Prostate gland (tissue), 2 donors: Measurements from ENCODE around the gene TNFRSF12A. TPM values are rescaled to one million over a fixed set of nuclear protein-coding genes. Genes with fewer than 3 reads are reported as not detected.

ENCODE experiments used
- DNase-seq: peaks from one replicate; pipeline ENCODE4 v3.0.0-alpha.2; 2019; ENCODE audit warnings: low spot score
- H3K27ac ChIP-seq, 2 donors: fragments of 200-600 bp; sonication (generic); 2 replicates each; pipeline ENCODE4 v1.5.1; 2017 to 2019
- H3K27me3 ChIP-seq: fragments of 200-600 bp; sonication (generic); replicated peaks from 2 replicates; pipeline ENCODE4 v1.5.1; 2019; ENCODE audit not compliant: insufficient read depth
- H3K36me3 ChIP-seq, 2 donors: fragments of 200-600 bp; sonication (generic); 1 replicate in 1 of 2; 2 replicates in 1 of 2; pipeline versions ENCODE4 v1.5.1 to v1.8.1; 2017 to 2019
- H3K4me1 ChIP-seq: fragments of 200-600 bp; sonication (generic); replicated peaks from 2 replicates; pipeline ENCODE4 v1.5.1; 2019
- H3K4me3 ChIP-seq, 2 donors: fragments of 200-600 bp; sonication (generic); 2 replicates each; pipeline ENCODE4 v1.5.1; 2017 to 2019
- H3K9me3 ChIP-seq: fragments of 200-600 bp; sonication (generic); 2 replicates; pipeline ENCODE4 v1.5.1; 2017
- CTCF ChIP-seq, 4 experiments: fragments of 200-600 bp in 2 of 4; fragments of 450-650 bp in 2 of 4; sonication (generic) in 2 of 4; IDR thresholded peaks; 1 replicate in 3 of 4; 2 replicates in 1 of 4; pipeline ENCODE4 v1.5.1; 2016 to 2019; ENCODE audit warnings: antibody characterized with exemption in 4 of 4, mild to moderate bottlenecking in 2 of 4, moderate library complexity in 2 of 4
- POLR2A ChIP-seq: fragments of 450-650 bp; IDR thresholded peaks from one replicate; pipeline ENCODE4 v1.6.1; 2016; ENCODE audit warnings: antibody characterized with exemption, mild to moderate bottlenecking
- POLR2AphosphoS5 ChIP-seq: sonication (generic); formaldehyde crosslinking; IDR thresholded peaks from one replicate; pipeline ENCODE4 v1.6.1; 2017; ENCODE audit warnings: antibody characterized with exemption
- WGBS: methylation state at CpG from one replicate; pipeline ENCODE4 v1.1.5; 2018; 5-methylcytosine and 5-hydroxymethylcytosine counted together
- intact Hi-C: fragments of 100-400 bp; cut with DNase I; formaldehyde crosslinking; loops from one replicate; pipeline ENCODE4 v1.14.2; 2022
- total RNA-seq, 2 donors: library from RNA; depleted of rRNA; stranded (reverse); fragments of >200 nt; gene quantifications; one replicate each; pipeline ENCODE4 v1.1.0, GENCODE V29; 2016

TNFRSF12A gene
- total RNA-seq, 2 donors from 2014 or later, result 57.4 to 59.0 TPM

GRCh38 chr16:2973093-2973492 is 47.1 kb upstream of the TNFRSF12A start:
- intact Hi-C loops, result no loop called here
- H3K27ac ChIP-seq, result peak overlapping the region; percentile 54
- no peaks in the 10 kb centered on the region for H3K36me3 ChIP-seq
- H3K27me3 ChIP-seq, result no peaks in the 10 kb centered on the region
- TF ChIP-seq POLR2AphosphoS5, result peak; percentile 69
- TF ChIP-seq CTCF (IDR thresholded peaks at IDR 0.05), result no peak
- WGBS, result 27% methylated on average over 5 of the region's 5 CpGs
- H3K9me3 ChIP-seq, result no peaks in the 10 kb centered on the region
- H3K4me1 ChIP-seq, result peaks cover 37% of the 10 kb centered on the region
- DNase-seq, result peak; percentile 70
- no peak overlapping the region for H3K4me3 ChIP-seq

- Histone ChIP-seq H3K4me3 (no peak overlapping the region), H3K36me3 (no peaks in the 10 kb centered on the region), H3K27ac (peak overlapping the region; percentile 54), H3K9me3 (no peaks in the 10 kb centered on the region), H3K4me1 (peaks cover 37% of the 10 kb centered on the region), H3K27me3 (no peaks in the 10 kb centered on the region)
- intact Hi-C loops, result no loop called here
- 44% methylated on average over 14 of the region's 17 CpGs for WGBS
- DNase-seq, result no peak
- no peak for TF ChIP-seq POLR2A
- no peak for TF ChIP-seq POLR2AphosphoS5
- no peak for TF ChIP-seq CTCF (IDR thresholded peaks at IDR 0.05)
These were observed 46.4 kb upstream of the TNFRSF12A start for GRCh38 chr16:2973605-2974318.

- no peak for TF ChIP-seq POLR2AphosphoS5
- TF ChIP-seq POLR2A, result no peak
- TF ChIP-seq CTCF (IDR thresholded peaks at IDR 0.05), result no peak
These were observed 45.7 kb upstream of the TNFRSF12A start for GRCh38 chr16:2974319-2975056.

GRCh38 chr16:2975161-2975795 is 44.9 kb upstream of the TNFRSF12A start:
- 92% methylated on average over 19 of the region's 28 CpGs for WGBS
- TF ChIP-seq POLR2AphosphoS5 (no peak), POLR2A (no peak), CTCF (IDR thresholded peaks at IDR 0.05) (no peak)
- intact Hi-C loops, result no loop called here
- peaks cover 38% of the 10 kb centered on the region for H3K4me1 ChIP-seq
- no peak overlapping the region for H3K4me3 ChIP-seq
- no peaks in the 10 kb centered on the region for H3K36me3 ChIP-seq
- H3K27ac ChIP-seq, result no peak overlapping the region
- H3K27me3 ChIP-seq, result no peaks in the 10 kb centered on the region
- no peaks in the 10 kb centered on the region for H3K9me3 ChIP-seq
- DNase-seq, result no peak

More at GRCh38 chr16:2974319-2975056, 45.7 kb upstream of the TNFRSF12A start:
- intact Hi-C loops, result no loop called here
- Histone ChIP-seq H3K9me3 (no peaks in the 10 kb centered on the region), H3K4me3 (no peak overlapping the region), H3K27ac (no peak overlapping the region), H3K27me3 (no peaks in the 10 kb centered on the region), H3K4me1 (peaks cover 37% of the 10 kb centered on the region), H3K36me3 (no peaks in the 10 kb centered on the region)
- DNase-seq, result no peak
- 67% methylated on average over 15 of the region's 15 CpGs for WGBS
